Neuronal stem cell (in vitro differentiated cells): ENCODE measurements around the gene C1orf116. TPM values are rescaled to one million over a fixed set of nuclear protein-coding genes. Genes with fewer than 3 reads are reported as not detected.

Experiments
- DNase-seq: peaks from one replicate; pipeline ENCODE4 v3.0.0-alpha.2; 2013; ENCODE audit warnings: low spot score
- H2AFZ ChIP-seq: one replicate; pipeline ENCODE4 v1.6.1; 2013; ENCODE audit warnings: mild to moderate bottlenecking, low read length, inconsistent platforms
- H2AK5ac ChIP-seq: 2 replicates; pipeline ENCODE4 v1.6.1; 2013; ENCODE audit warnings: low read depth, mild to moderate bottlenecking, inconsistent platforms, low read length, moderate library complexity, mixed read lengths
- H2BK120ac ChIP-seq: 2 replicates; pipeline ENCODE4 v1.6.1; 2013; ENCODE audit warnings: low read depth, mild to moderate bottlenecking, inconsistent platforms, low read length, moderate library complexity, mixed read lengths
- H2BK12ac ChIP-seq: one replicate; pipeline ENCODE4 v1.6.1; 2013; ENCODE audit warnings: low read length, inconsistent platforms
- H2BK15ac ChIP-seq: 2 replicates; pipeline ENCODE4 v1.6.1; 2013; ENCODE audit warnings: mild to moderate bottlenecking, low read length, inconsistent platforms, mixed read lengths
- H2BK5ac ChIP-seq: one replicate; pipeline ENCODE4 v1.6.1; 2013; ENCODE audit warnings: inconsistent platforms, mild to moderate bottlenecking, low read length, moderate library complexity
- H3K14ac ChIP-seq: one replicate; pipeline ENCODE4 v1.6.1; 2013; ENCODE audit warnings: low read length, inconsistent platforms
- H3K18ac ChIP-seq: 2 replicates; pipeline ENCODE4 v1.6.1; 2013; ENCODE audit warnings: low read length, inconsistent platforms
- H3K23ac ChIP-seq: 2 replicates; pipeline ENCODE4 v1.6.1; 2013; ENCODE audit warnings: low read depth, mild to moderate bottlenecking, mixed read lengths, low read length, inconsistent platforms; ENCODE audit not compliant: poor library complexity
- H3K27ac ChIP-seq: replicated peaks from 3 replicates; pipeline ENCODE4 v1.5.1; 2013; ENCODE audit warnings: low read length, inconsistent platforms
- H3K27me3 ChIP-seq, 3 experiments: 2 replicates each; pipeline ENCODE4 v1.6.1; 2013; ENCODE audit warnings: low read length in 3 of 3, mild to moderate bottlenecking in 2 of 3, inconsistent platforms in 1 of 3, low read depth in 1 of 3, mixed read lengths in 1 of 3, moderate library complexity in 1 of 3; ENCODE audit not compliant: control insufficient read depth in 3 of 3, insufficient read depth in 3 of 3
- H3K36me3 ChIP-seq, 2 donors: replicated peaks in 1 of 2; 2 replicates each; pipeline ENCODE4 v1.6.1; 2013; ENCODE audit warnings: low read length in 2 of 2; ENCODE audit not compliant: control insufficient read depth in 2 of 2, insufficient read depth in 2 of 2
- H3K4ac ChIP-seq: 2 replicates; pipeline ENCODE4 v1.6.1; 2013; ENCODE audit warnings: inconsistent platforms, mild to moderate bottlenecking, low read length, moderate library complexity
- H3K4me1 ChIP-seq, 2 donors: 1 replicate in 1 of 2; 2 replicates in 1 of 2; pipeline ENCODE4 v1.6.1; 2013; ENCODE audit warnings: low read length in 2 of 2, low read depth in 1 of 2; ENCODE audit not compliant: control insufficient read depth in 2 of 2, insufficient read depth in 1 of 2
- H3K4me2 ChIP-seq: one replicate; pipeline ENCODE4 v1.6.1; 2013; ENCODE audit warnings: mild to moderate bottlenecking, low read length, inconsistent platforms; ENCODE audit not compliant: insufficient read depth, poor library complexity, severe bottlenecking
- H3K4me3 ChIP-seq, 2 donors: 2 replicates each; pipeline ENCODE4 v1.5.1; 2013; ENCODE audit warnings: low read length in 2 of 2, mild to moderate bottlenecking in 2 of 2, inconsistent platforms in 1 of 2, moderate library complexity in 1 of 2
- H3K79me1 ChIP-seq: one replicate; pipeline ENCODE4 v1.6.1; 2013; ENCODE audit warnings: low read depth, mild to moderate bottlenecking, inconsistent platforms, low read length, moderate library complexity
- H3K9ac ChIP-seq: one replicate; pipeline ENCODE4 v1.6.1; 2013; ENCODE audit warnings: mild to moderate bottlenecking, low read depth, low read length, inconsistent platforms; ENCODE audit not compliant: poor library complexity
- H3K9me3 ChIP-seq, 2 donors: replicated peaks in 1 of 2; 2 replicates each; pipeline versions ENCODE3 to v1.6.1; 2013; ENCODE audit warnings: low read length in 2 of 2, mild to moderate bottlenecking in 2 of 2, inconsistent platforms in 1 of 2, low read depth in 1 of 2, mixed read lengths in 1 of 2, moderate library complexity in 1 of 2; ENCODE audit not compliant: control insufficient read depth in 2 of 2, insufficient read depth in 1 of 2
- H4K8ac ChIP-seq: one replicate; pipeline ENCODE4 v1.6.1; 2013; ENCODE audit warnings: low read depth, mild to moderate bottlenecking, inconsistent platforms, low read length, moderate library complexity
- H4K91ac ChIP-seq: one replicate; pipeline ENCODE4 v1.6.1; 2013; ENCODE audit warnings: low read length, low read depth, mild to moderate bottlenecking, inconsistent platforms; ENCODE audit not compliant: poor library complexity
- WGBS, 2 donors: extraction: QIAGEN DNeasy Blood & Tissue Kit; methylation state at CpG; one replicate each; pipeline ENCODE4 v1.1.7; 2013; ENCODE audit warnings: missing lambda C conversion rate in 2 of 2, mixed read lengths in 1 of 2; ENCODE audit not compliant: insufficient read length in 2 of 2, insufficient replicate concordance in 1 of 2; ENCODE audit errors: extremely low coverage in 2 of 2; 5-methylcytosine and 5-hydroxymethylcytosine counted together
- polyA plus RNA-seq, 2 experiments: library from polyadenylated mRNA; stranded (reverse); fragments of 200-250 nt; gene quantifications; one replicate each; pipeline ENCODE4 v1.2.3, GENCODE V29; 2013

C1orf116 gene
- polyA plus RNA-seq (2013, experiment 1 of 2) = 0.15 TPM
- 0.17 TPM for polyA plus RNA-seq (2013, experiment 2 of 2)

GRCh38 chr1:207032528-207033017, at the start of gene C1orf116:
Gene C1orf116 (minus strand): TSS chr1:207032756. CDS start chr1:207027598, 5,158 bp downstream.
- Histone ChIP-seq H2AFZ (no peak within 1 kb of the TSS), H3K18ac (no peak within 1 kb of the TSS), H2BK12ac (no peak within 1 kb of the TSS), H3K14ac (no peak within 1 kb of the TSS), H2BK15ac (no peak within 1 kb of the TSS), H3K79me1 (no peaks in the 10 kb centered on the region), H3K9ac (no peak within 1 kb of the TSS), H3K4me2 (no peak within 1 kb of the TSS), H4K8ac (no peak within 1 kb of the TSS), H3K27ac (no peak within 1 kb of the TSS), H2AK5ac (no peak within 1 kb of the TSS), H3K36me3 (no peaks in the 10 kb centered on the region), H3K4ac (no peak within 1 kb of the TSS), H3K9me3 (no peaks in the 10 kb centered on the region), H2BK5ac (no peak within 1 kb of the TSS), H3K27me3 (peaks cover 0 to 66% (median 0%) of the 10 kb centered on the region in 3 experiments), H3K23ac (no peak within 1 kb of the TSS), H4K91ac (no peak within 1 kb of the TSS), H3K4me1 (peaks cover 0 to 7% of the 10 kb centered on the region in 2 donors), H3K4me3 (no peak within 1 kb of the TSS), H2BK120ac (no peak within 1 kb of the TSS)
- DNase-seq = no peak
- no CpG with 5 or more reads among the region's 1 CpG for WGBS, 2 donors

DNA sequence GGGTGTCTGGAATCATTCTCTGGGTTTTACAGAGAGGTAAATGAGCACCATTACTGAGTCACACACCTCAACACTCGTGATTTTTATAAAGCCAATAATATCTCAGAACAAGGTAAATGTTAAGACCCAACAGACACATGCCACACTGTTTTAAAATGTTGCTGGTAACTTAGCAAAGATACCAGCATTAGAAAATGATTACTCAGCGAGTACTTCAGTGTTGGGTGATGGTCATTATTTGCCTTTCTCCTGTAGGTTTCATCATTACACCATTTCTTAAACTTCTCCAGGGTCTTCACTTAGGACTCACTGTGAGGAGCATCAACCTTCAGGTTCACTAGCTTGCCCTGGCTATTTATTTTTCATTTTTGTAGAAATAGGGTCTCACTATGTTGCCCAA, 49.2 kb upstream of the C1orf116 start:
- no CpG with 5 or more reads among the region's 2 CpGs for WGBS, 2 donors
- no peak overlapping the region for H3K18ac ChIP-seq
- no peak overlapping the region for H4K8ac ChIP-seq
- peaks cover 0 to 5% (median 0%) of the 10 kb centered on the region in 3 experiments for H3K27me3 ChIP-seq
- no peaks in the 10 kb centered on the region for H3K36me3 ChIP-seq
- DNase-seq = no peak
- H3K4me1 ChIP-seq = peaks cover 0 to 1% of the 10 kb centered on the region in 2 donors
- H4K91ac ChIP-seq = no peak overlapping the region
- H3K4ac ChIP-seq = no peak overlapping the region
- H2BK15ac ChIP-seq = no peak overlapping the region
- H3K23ac ChIP-seq = no peak overlapping the region
- no peak overlapping the region for H3K9ac ChIP-seq
- H3K27ac ChIP-seq = no peak overlapping the region
- H3K4me2 ChIP-seq = no peak overlapping the region
- no peak overlapping the region for H2BK12ac ChIP-seq
- H2BK120ac ChIP-seq = no peak overlapping the region
- H2BK5ac ChIP-seq = no peak overlapping the region
- no peak overlapping the region for H3K14ac ChIP-seq
- no peak overlapping the region for H2AK5ac ChIP-seq
- H3K9me3 ChIP-seq = no peaks in the 10 kb centered on the region
- H3K4me3 ChIP-seq = no peak overlapping the region
- H2AFZ ChIP-seq = no peak overlapping the region
- no peaks in the 10 kb centered on the region for H3K79me1 ChIP-seq

- peaks cover 0 to 2% (median 0%) of the 10 kb centered on the region in 3 experiments for H3K27me3 ChIP-seq
- H4K91ac ChIP-seq = no peak overlapping the region
- H3K9ac ChIP-seq = no peak overlapping the region
- no peak overlapping the region for H4K8ac ChIP-seq
- no peaks in the 10 kb centered on the region for H3K36me3 ChIP-seq
- H2BK12ac ChIP-seq = no peak overlapping the region
- no peaks in the 10 kb centered on the region for H3K79me1 ChIP-seq
- H3K4me2 ChIP-seq = no peak overlapping the region
- peaks cover 0 to 1% of the 10 kb centered on the region in 2 donors for H3K4me1 ChIP-seq
- H2BK15ac ChIP-seq = no peak overlapping the region
- H3K18ac ChIP-seq = no peak overlapping the region
- H3K9me3 ChIP-seq = no peaks in the 10 kb centered on the region
- H3K4ac ChIP-seq = no peak overlapping the region
- H2AK5ac ChIP-seq = no peak overlapping the region
- no peak overlapping the region for H2BK120ac ChIP-seq
- no peak overlapping the region for H3K4me3 ChIP-seq
- DNase-seq = no peak
- no peak overlapping the region for H3K23ac ChIP-seq
- no peak overlapping the region for H2AFZ ChIP-seq
- no peak overlapping the region for H2BK5ac ChIP-seq
- no peak overlapping the region for H3K27ac ChIP-seq
- H3K14ac ChIP-seq = no peak overlapping the region
- no CpG with 5 or more reads among the region's 2 CpGs for WGBS, 2 donors
These were observed 48.5 kb upstream of the C1orf116 start for GRCh38 chr1:207081088-207081487.

DNA sequence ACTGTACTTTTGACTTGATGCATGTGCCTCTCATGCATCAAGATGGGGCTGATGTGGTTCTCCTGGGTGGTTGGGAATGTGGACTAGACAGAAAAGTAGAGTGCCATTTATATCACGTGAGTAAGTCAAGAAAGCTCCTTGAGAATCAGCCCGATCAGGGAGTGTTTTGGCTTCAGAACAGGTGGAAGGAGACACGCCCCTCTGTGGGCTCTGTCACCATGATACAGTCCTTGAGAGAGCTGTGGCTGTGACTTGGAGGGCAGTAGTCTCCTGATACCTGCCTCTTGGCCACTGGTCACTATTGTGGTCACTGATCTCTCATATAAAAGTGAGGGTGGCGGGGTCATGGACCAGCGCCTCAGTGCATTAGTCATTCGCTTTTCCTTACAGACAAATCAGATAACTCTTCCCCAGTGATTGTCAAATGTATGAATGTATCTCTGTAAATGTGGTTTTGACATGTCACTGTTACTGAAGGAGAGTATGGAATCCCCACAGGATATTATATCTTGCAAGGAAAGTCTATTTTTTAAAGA, 47.2 kb upstream of the C1orf116 start:
- DNase-seq = no peak
- H3K36me3 ChIP-seq = no peaks in the 10 kb centered on the region
- no peak overlapping the region for H3K14ac ChIP-seq
- no peaks in the 10 kb centered on the region for H3K27me3 ChIP-seq
- no peak overlapping the region for H2BK120ac ChIP-seq
- no peak overlapping the region for H4K8ac ChIP-seq
- H3K4me3 ChIP-seq = no peak overlapping the region
- WGBS, 2 donors = no CpG with 5 or more reads among the region's 6 CpGs
- H3K4me2 ChIP-seq = no peak overlapping the region
- no peak overlapping the region for H2BK5ac ChIP-seq
- no peak overlapping the region for H2AK5ac ChIP-seq
- no peak overlapping the region for H3K4ac ChIP-seq
- no peak overlapping the region for H2BK15ac ChIP-seq
- no peak overlapping the region for H3K23ac ChIP-seq
- H2BK12ac ChIP-seq = no peak overlapping the region
- H4K91ac ChIP-seq = no peak overlapping the region
- H3K79me1 ChIP-seq = no peaks in the 10 kb centered on the region
- H3K27ac ChIP-seq = no peak overlapping the region
- H3K9ac ChIP-seq = no peak overlapping the region
- no peaks in the 10 kb centered on the region for H3K4me1 ChIP-seq
- no peaks in the 10 kb centered on the region for H3K9me3 ChIP-seq
- no peak overlapping the region for H2AFZ ChIP-seq
- no peak overlapping the region for H3K18ac ChIP-seq
